GM08714 (cell line): ENCODE measurements around the gene RSRC1.

Experiments used
- H3K4me3 ChIP-seq: fragments of 200-500 bp; sonication (Bioruptor generic); 2 replicates; pipeline ENCODE4 v1.5.1; 2014; ENCODE audit warnings: mild to moderate bottlenecking, low read length, inconsistent platforms
- ZNF274 ChIP-seq: IDR thresholded peaks from 2 replicates; pipeline ENCODE4 v1.6.1; 2012; ENCODE audit warnings: mild to moderate bottlenecking, low read depth, low read length

Gene RSRC1

GRCh38 chr3:158434412-158435038, 324.6 kb downstream of the RSRC1 start:
- no peak overlapping the region for H3K4me3 ChIP-seq
- TF ChIP-seq ZNF274: no peak

GRCh38 chr3:158443632-158444031, 333.7 kb downstream of the RSRC1 start:
- TF ChIP-seq ZNF274: no peak
- no peak overlapping the region for H3K4me3 ChIP-seq

GRCh38 chr3:158447408-158447807, 337.5 kb downstream of the RSRC1 start:
- H3K4me3 ChIP-seq: no peak overlapping the region
- no peak for TF ChIP-seq ZNF274

DNA sequence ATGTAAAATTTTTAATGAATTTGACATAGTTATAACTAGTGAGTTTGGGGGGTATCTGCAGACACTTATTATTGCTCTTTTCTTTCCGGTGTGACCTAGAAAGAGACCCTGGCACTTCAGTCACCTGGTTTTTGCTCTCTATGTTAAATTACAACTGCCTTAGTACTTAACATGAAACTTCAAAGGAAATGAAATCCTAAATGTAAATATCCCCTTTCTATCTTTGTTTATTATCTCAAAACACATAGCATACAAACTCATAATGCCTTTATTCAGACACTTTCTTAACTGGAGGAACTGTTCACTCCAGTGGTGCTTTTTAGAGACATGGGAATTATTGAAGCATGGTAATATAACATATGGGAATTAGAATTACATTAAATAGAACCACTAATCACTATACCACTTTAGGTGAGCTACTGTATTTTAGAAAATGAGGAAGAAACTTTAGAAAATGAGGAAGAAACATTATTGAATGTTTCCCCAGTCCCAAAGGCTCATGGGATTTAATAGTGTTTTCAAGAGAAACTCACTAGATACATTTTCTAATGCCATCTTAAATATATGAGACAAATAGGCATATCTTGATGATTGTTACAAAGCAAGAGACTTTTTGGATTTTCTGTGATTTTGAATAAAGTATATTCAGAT, 341.6 kb downstream of the RSRC1 start:
- TF ChIP-seq ZNF274: no peak

DNA sequence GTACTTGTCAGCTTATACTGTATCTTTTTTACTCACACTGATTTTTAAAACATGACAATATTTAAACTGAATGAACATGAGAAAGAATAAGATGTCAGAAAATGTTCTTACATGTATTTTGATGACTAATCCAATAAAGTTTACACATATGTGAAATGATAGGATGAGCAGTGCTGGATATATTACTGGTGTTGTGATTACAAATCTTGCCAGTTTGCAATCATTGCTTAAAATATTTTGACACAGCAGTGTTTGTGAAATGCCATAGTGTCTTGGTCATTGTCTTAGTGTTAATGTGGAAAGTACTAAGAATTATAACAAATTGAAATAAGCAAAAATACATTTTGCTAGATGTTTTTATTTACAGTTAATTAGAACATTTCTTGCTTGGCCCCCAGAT, 342.4 kb downstream of the RSRC1 start:
- no peak overlapping the region for H3K4me3 ChIP-seq
- TF ChIP-seq ZNF274: no peak

More for the DNA sequence above, 341.6 kb downstream of the RSRC1 start:
- no peak overlapping the region for H3K4me3 ChIP-seq

DNA sequence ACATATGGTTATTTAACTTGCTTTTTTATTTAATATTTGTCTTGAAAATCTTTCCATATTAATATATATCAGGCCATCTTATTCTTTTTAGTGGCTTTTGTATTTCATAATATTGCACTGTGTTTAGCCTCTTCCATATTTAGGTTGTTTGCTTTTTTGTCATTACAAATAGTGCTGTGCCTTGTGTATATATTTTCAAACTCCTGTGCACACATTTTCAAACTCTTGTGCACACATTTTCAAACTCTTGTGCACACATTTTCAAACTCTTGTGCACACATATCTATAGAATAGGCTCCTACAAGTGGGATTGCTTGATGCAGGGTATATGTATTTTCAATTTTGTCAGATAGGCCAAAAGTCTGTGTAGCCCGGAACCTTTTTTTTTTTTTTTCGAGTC, 343.1 kb downstream of the RSRC1 start:
- no peak for TF ChIP-seq ZNF274
- H3K4me3 ChIP-seq: no peak overlapping the region

DNA sequence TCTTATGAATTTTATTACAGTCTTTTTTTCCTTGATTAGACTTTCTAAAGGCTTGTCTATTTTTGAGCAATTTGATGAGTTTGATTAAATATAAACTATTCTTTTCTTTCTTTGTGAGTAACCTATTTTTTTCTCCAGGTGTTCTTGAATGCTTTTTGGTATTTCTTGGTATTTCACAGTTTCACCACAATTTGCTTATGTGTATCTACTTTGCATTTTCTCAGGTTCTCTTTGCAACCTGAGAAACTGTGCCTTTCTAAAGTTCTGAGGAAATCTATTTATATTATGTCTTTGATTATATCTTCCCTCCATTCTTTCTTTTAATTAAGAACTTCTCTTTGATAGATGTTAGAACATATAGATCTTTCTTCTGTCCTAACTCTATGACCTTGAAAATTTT, 344.0 kb downstream of the RSRC1 start:
- no peak overlapping the region for H3K4me3 ChIP-seq
- no peak for TF ChIP-seq ZNF274

DNA sequence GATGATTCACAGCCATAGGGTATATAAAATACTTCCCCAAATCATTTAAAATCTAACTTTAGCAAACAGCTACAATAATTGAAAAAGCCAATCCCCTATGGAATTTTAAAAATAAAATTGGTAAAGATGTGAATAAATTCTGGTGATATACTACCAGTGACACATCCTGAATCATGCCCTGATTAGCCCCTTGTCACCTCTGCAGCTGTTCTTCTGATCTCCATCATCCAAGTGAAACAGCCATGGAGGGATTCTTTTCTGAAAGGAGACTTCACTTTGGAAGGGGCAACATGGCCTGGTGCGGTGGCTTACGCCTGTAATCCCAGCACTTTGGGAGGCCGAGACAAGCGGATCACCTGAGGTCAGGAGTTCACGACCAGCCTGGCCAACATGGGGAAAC, 345.5 kb downstream of the RSRC1 start:
- TF ChIP-seq ZNF274: no peak
- H3K4me3 ChIP-seq: no peak overlapping the region

- H3K4me3 ChIP-seq: no peak overlapping the region
- TF ChIP-seq ZNF274: no peak
Measured at GRCh38 chr3:158456114-158456513, 346.2 kb downstream of the RSRC1 start.

DNA sequence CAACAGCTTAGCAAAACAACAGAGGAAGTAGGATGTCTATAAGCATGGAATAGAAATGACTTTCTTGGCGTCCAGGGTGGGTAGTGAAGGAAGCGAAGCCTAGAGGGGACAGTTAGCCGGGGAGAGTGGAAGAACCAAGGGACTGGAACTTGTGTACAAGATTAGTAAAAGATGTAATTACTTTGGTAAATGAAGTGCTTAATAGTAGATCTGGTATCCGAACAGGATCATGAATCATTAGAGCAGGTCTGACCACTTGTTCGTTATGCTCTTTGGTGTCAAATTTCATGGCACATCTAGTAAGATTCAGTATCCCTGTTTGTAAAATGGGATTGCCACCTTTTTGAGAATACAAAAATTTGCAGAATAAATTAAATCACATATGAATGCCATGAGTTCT, 348.6 kb downstream of the RSRC1 start:
- TF ChIP-seq ZNF274: no peak
- H3K4me3 ChIP-seq: no peak overlapping the region

GRCh38 chr3:158460926-158461325, 351.0 kb downstream of the RSRC1 start:
- no peak overlapping the region for H3K4me3 ChIP-seq
- no peak for TF ChIP-seq ZNF274

- no peak for TF ChIP-seq ZNF274
- H3K4me3 ChIP-seq: no peak overlapping the region
Measured at GRCh38 chr3:158463556-158463955, 353.7 kb downstream of the RSRC1 start.

GRCh38 chr3:158465074-158465473, 355.2 kb downstream of the RSRC1 start:
- no peak overlapping the region for H3K4me3 ChIP-seq
- no peak for TF ChIP-seq ZNF274

DNA sequence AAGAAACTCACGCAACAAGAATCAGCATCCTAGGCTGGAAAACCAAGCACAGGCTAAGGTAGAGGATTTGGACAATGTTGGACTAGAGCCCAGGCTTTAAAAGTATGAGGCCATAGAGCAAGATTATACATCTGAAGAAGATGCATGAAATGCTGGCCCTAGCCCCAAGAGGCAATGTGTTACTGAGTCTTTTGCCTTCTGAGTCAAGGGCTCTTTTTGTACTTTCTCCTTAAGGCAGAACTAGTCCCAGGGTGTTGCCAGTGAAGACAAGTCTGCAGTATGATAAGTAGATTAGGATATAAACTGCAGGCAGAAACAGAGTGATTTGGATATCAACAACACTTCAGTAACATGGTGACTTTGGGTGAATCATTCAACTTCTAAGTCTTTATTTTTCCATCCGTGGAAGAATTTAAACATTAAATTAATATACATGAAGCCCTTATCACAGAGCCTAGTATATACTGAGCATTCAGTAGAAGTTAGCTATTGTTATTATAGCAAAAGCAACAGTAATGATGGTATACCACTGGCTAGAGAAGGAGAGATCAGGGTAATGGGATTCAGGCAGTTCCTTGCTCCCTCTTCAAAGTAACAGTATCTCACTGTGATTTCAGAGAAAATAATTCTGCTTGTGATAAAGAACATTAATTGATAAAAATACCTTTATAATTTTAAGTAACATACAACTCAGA, 361.2 kb downstream of the RSRC1 start:
- H3K4me3 ChIP-seq: no peak overlapping the region
- no peak for TF ChIP-seq ZNF274

DNA sequence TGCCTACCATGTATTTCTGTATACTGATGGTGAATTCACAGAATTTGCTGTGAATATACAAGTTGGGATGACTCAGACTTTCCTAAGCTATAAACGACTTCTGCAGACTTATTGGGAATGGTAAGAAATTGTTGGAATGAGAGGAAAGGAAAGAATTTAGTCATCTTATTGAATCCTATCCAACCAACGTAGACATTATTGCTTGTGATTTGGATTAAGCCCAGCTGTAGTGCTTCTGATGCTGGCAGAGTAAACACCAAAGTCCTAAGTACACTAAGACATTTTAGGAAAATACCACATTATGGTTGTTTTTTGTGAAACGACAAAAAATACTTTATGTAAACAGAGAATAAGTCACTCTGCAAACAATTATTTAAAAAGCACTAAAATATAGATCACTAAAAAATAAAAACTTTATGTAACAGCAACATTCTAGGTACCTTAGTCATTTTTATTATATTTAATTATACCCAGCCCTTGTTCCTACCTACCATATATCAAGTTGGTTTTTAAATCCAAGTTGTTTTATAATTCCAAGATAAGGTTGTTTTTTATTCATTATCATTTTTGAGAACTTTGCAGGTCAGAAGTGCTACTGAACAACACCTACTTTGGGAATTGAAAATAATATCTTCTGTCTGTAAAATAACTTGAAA, 361.9 kb downstream of the RSRC1 start:
- TF ChIP-seq ZNF274: no peak

More for the DNA sequence above, 361.9 kb downstream of the RSRC1 start:
- no peak overlapping the region for H3K4me3 ChIP-seq
